Dermis microvascular lymphatic vessel endothelial cell (primary cell): ENCODE results near the gene NF2. TPM values are rescaled to one million over a fixed set of nuclear protein-coding genes. Genes with fewer than 3 reads are reported as not detected.

Experiments
- DNase-seq, 2 donors: peaks; one replicate each; pipeline versions ENCODE4 v3.0.0 to v3.0.0-alpha.2; 2010; ENCODE audit warnings: low read depth in 2 of 2
- total RNA-seq: library from RNA; depleted of rRNA; stranded (reverse); fragments of >200 nt; gene quantifications from 2 replicates; pipeline ENCODE4 v1.2.1, GENCODE V29; 2014

Gene NF2
- total RNA-seq, 1 donor from 2014 or later, result 43.8 TPM

DNA sequence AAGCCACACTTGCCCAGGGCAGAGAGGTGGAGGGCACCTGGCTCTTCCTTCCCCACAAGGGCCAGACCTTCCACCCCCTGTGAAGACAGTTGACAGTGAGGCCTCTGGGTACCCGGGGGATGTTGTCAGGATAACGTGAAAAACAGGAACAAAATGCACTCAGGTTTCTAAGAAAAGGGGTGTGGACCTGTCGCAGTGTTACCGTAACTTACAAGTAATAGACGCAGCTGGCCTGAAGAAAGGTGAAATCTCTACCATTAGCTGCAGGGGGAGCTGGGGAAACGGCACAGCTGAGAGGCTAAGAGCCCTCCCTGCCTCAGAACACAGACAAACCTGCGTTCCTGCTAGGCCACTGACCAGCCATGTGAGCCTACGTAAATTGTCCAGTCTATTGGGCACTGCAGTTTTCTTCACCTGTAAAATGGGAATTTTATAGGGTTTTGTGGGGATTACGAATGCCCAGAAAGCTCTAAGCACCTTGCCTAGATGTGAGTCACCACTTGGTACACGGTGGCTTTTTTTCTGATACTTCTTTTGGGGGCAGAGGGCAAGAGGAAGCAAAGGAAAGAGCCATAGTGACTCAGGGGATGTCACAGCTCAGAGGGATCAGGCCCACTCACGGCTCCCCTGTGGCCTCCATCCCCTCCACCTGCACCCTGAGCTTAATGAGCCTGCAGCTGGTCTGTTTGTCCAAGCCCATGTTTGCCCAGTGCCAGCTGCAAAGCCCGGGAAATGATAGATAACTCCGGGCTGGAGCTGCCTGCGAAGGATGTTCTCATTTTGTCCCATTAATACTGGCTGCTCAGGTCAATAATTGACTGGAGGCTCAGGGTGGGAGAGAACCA, 97.9 kb downstream of the NF2 start:
- peak in 1 of 2 donors; percentile 18 for DNase-seq

DNA sequence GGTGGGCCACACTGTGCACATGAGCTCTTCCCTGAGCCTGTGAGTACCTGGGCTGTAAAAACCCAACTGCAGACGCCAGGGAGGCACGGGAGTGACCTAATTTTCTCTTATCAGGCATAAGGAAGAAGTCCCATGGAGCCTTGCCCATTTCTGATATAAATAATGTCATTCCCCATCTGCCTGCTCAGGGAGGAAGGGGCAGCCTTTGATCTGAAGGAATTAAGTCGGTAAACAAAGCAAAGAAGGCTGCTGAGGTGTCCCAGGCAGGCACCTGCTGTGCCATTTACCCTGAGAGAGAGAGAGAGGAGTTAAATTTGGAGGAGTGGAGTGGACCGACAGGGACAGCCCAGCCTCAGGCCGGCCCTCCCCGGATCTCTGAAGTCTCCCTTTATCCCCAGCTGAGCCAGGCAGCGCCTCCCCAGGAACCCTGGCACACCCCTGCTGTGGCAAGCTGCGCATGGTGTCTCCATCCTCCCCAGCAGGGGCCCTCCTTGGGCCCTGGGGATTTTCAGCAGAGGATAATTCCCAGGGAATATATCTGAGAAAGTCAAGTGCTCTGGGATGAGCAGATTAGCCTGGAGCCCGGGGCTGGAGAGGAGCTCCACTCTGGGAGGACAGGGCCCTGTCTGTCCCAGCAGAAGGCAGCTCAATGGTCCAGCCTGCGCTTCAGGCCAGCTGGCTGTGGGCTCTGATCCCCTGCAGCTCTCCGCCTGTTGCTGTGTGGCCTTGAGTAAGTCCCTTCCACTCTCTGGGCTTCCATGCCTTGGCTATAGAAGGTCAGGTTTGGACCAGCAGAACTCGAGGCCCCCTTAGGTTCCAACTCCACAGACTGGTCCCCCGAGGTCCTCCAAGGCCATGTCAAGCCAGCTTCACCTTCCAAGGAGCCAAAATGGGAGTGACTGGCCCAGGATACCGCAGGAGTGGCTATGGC, 98.8 kb downstream of the NF2 start:
- no peak for DNase-seq

DNA sequence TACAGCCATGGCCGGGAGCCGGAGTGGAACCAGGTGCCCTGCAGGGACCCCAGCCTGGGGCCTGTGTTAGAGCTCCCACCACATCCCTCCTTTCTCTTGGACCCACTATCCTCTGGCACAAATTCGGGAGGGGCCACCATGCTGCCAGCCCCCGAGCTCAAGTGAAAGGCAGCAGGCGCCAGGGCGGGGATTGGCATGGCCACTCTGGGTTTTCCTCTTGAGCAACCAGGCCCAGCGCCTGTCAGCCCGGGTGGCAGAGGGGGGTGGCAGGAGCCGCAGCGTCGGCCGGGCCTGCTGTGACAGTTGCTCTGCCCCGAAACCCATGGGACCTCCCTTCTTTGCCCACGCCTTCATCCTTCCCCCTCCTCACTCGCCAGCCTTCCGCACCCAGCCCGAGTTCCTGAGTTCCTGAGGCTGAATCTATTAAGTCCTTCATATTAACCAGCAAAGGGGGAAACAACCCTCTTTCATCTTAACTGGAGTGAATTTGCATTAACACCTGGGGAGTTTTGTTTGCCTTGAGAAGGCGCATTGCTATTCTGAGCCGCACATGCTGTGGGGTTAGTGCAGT, 99.6 kb downstream of the NF2 start:
- DNase-seq, result no peak

DNA sequence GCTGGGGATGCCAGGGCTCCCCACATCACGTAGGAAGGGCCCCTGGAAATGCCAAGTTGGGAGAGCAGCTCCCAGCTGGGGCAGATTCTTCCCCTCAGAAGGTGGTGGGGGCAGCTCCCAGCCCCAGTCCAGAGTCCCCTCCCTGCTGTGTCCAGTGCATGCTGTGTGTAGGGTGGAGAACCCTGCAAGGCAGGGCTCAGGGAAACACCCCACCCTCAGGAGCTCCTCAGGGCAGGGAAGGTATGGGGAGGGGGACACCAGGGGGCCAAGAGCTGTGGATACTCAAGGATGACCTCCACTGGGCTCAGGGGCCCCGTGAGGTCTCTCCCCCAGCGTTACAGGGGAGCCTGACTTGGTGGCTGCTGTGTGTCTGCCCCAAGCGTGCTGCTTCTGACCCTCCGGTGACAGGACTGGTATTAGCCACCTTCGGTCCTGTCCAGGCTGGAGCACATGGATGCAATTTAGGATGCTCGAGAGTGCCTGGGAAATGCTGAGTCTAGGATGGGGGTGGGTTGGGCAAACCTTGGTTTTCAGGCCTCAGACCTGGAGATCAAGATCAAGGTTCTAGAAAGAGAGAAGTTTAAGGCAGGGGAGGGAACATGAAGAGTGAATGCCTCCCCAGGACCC, 100.2 kb downstream of the NF2 start:
- DNase-seq, result no peak

DNA sequence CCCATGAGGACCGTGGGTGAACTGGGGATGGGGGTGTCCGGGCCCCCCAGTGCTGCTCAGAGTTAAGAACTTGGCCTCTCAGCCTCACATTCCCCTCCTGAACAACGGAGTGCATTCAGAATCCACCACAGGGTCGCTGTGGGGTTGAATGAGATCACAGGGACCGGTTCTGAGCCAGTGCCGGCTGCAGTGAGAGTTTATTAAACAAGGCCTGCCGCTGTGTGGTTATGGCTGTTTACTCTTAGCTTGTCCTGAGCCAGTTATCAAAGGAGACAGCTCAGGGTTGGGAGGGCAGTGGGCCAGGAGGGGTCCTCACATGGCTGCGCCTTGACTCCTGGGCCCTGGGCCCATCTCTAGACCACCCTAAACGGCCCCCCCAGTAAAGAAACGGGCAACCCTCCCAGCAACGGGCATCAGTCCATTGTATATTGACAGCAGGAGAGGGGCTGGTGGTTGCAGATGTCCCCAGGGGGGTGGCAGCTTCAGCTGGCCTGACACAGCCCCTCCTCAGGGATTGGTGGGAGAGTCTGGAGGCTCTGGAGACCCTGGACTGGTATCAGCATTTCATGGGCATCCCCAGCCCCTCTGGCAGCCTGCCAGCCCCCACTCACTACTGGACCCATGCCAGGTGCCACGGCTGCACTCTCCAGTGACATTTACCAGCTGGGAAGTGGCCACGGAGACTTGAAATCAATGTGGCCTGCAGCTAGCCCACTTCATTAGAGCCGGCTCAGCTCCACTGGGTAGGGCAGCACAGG, 101.3 kb downstream of the NF2 start:
- no peak for DNase-seq

DNA sequence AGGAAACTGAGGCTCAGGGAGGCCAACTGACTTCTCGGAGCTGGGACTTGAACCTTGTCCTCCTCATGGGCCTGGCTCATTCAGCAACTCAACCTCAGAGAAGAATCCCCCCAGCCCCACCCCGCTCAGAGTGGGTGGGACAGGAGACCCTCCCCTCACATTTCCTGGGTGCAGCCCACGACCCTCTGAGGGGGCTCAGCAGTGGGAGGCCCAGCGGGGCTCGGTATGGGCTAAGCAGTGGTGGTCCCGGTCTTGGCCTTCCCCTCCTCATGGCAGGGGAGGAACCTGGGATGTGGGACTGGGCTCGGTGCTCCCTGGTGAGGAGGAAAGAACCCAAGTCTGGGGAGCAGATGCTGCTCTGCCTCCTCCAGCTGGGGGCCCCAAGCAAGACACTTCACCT, 102.2 kb downstream of the NF2 start:
- no peak for DNase-seq

DNA sequence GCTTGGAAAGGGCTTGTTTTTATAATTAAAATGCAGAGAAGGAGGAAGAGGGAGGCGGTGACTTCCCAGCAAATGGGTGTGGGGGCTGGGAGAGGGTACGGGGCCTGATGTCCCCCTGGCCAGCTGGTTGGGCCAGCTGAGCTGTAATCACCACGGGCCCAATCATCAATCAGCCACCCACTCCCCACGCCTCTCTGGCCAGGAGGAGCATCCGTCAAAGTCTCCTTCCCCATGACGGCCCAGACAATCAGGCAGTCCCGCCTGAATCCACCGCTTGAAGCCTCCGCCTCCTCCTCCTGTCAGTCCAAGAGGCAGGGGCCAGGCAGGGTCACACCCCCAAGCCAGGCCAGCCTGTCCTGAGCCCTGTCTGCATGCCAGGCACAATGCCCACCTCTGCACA, 103.1 kb downstream of the NF2 start:
- no peak for DNase-seq

DNA sequence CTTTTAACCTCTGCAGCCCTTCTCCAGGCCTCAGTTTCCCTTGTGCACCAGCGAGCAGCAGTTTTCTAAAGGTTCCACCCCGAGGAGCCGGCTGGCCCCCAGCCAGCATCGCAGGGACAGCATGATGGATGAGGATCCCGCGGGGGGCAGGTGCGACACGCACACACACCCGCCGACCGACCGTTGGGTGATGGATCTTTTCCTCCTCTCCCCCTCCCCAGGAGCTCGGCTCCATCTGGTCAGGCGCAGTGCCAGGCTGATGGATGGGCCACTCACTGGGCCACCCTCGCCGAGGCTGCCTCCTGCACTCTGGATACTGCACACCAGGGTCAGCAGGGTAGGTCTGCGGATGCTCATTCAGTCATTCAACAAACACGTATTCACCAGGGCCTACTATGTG, 103.6 kb downstream of the NF2 start:
- DNase-seq, result no peak

DNA sequence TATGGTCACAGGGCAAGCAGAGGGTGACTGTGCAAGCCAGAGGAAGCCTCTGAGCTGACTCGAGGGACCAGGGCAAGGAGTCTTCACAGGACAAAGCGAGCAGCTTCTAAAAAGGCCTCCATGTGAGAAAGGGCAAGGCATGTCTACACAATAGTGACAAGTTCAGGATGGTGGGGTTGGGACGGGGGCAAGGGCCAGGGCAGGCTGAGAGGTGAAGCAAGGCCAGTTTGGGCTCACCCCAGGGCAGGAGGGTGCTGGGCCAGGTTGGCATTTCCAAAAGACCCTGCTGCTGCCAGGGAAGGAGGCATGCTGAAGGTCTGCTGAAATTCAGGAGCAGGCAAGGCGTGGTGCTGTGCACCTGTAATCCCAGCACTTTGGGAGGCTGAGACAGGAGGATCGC, 104.0 kb downstream of the NF2 start:
- no peak for DNase-seq

DNA sequence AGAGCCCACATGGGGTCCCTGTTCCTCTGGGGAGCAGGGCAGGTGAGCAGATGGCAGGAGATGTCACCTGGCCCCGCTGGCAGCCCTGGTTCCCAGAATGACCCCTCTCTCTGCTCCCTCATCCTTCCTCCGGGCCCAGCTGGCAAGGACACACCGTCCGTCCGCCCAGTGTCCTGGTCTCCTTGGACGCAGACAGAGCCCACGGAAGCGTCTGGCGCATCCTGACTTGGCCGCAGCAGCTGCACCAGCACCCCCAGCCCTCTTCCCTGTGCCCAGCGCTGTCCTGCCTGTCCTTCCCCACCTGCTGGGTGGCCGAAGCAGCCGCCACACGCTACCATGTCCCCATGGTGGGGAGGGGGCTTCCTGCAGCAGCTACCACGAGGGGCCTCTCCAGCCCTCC, 106.8 kb downstream of the NF2 start:
- DNase-seq, result no peak

DNA sequence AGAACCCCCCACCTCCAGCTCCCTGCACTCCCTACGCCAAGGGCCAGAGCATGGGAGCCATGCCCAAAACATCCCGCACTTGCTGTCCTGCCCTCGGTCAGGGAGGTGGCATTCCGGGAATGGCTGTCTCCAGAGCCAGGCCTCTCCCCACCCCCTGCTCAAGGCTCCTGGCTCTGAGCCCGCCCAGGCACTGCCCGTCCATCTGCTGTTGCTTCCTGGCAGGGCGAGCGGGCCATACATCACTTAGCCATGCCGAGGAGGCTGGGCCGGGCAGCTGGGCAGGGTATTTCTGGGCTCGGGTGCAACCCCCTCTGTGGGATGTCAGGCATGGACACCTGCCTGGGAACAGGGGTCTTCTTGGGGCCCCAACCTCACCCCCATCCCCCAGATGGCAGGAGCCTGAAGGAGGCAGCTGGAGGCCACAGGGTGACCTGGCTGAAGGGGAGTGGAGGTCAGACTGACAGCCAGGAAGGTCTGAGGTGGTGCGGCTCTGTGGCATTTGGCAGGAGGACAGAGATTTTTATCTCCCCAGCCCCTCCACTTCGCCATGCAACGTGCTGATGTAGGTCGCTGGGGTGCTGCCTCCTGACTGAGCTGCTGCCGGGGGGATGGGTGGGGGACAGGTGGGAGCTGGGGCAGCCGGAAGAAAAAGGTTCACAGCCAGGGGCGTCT, 107.6 kb downstream of the NF2 start:
- peak in 1 of 2 donors; percentile 12 for DNase-seq

DNA sequence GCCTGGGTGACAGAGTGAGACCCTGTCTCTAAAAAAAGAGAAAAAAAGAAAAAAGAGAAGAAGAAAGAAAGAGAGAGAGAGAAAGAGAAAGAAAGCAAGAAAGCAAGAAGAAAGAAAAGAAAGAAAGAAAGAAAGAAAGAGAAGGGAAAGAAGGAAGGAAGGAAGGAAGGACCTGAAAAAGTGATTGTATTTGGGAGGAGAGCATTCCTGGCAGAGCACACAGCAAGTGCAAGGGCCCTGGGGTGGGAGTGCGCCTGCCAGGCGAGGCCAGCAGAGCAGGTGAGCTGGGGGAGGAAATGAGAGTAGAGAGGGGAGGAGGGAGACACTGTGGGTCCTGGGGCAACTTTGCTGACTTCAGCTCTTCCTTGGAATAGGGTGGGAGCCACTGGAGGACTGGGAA, 108.7 kb downstream of the NF2 start:
- no peak for DNase-seq

DNA sequence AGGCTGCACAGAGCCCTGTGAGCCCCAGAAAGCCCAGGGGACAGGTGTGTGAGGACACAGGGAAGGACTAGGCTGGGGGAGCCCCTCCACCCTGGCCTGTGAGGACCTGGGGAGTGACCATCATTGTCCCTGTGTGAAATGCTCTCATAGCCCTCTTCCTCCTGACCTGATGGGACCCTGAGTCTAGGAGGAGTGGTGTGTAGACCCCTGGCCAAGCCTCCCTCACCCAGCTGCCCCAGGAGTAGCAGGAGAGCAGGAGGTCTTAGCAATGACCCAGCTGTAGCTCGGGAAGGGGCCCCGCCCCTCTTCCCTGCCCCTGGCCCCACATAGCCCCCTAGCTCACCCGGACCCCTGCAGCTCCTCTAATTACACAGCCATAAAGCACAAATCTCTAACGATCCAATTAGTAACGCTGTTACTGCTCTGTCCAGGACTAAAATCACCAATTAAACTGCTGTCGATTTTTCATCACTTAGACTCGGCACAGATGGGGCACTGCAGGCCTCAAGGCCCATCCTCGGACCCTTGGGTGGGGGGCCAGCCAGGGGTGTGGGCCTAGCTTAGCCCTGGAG, 109.8 kb downstream of the NF2 start:
- no peak for DNase-seq

DNA sequence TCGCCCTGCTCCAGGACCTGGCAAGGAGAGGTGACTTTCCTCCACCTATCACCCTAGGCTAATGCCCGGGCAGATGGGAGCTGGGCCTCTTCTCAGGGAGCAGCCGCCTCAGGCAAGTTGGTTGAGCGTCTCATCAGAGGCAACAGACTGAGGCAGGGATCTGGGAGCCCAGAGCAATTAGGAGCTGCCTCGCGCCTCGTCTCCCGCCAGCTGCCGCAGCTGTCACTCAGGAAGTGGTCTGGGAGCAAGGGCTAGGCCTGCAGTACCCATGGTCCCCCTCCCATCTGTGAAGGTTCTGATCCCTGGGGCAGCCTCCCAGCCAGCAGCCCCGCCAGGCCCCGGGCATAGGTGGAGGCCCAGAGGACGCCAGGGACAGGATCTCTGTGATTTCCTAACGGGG, 111.8 kb downstream of the NF2 start:
- DNase-seq, result no peak

DNA sequence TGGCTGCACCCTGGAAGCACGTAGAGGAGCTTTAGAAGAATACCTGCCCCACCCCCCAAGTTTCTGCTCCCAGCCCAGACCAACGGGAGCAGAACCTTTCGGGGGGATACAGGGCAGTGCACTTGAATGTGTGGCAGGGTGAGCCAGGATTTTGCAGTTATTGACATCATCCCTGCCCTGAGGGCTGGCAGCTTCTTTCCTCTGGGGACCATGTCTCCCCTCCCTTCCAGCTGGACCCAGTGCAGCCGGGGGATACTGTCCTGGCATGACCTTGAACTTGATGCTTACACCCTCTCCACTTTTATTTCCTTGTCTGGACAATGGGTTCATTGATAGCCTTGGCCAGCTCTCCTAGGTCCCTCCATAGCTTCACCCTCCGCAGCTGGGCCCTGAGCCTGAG, 112.3 kb downstream of the NF2 start:
- no peak for DNase-seq

DNA sequence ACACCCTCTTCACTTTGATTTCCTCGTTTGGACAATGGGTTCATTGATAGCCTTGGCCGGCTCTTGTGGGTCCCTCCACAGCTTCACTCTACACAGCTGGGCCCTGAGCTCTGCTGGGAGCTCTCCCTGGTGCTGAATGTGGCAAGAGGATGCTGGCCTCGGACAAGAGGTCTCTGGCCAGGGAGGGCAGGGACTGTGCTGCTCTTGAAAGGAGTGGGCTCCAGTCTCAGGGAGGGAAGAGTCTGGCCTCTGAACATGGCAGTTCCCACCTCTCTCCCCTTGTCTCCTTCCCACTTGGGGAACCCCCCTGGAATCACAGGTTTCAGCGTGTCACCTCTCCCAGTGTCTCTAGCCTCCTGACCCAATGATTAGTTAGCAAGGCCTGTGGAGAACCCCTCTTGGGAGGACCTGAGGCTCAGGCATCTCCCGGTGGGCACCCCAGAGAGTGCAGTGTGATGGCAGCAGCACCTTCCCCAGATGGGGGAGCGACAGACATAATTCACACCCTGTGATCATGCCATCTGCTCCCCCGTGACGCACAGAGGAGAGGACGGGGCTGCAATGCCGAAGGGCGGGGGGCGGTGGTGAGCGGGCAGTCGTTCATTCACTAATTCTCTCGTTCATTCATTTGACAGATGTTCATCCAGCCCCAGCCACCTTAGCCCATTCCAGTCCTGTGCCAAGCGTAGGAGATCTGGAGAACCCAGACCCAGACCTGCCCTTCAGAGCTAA, 113.5 kb downstream of the NF2 start:
- peak; percentile 69 to 78 for DNase-seq

DNA sequence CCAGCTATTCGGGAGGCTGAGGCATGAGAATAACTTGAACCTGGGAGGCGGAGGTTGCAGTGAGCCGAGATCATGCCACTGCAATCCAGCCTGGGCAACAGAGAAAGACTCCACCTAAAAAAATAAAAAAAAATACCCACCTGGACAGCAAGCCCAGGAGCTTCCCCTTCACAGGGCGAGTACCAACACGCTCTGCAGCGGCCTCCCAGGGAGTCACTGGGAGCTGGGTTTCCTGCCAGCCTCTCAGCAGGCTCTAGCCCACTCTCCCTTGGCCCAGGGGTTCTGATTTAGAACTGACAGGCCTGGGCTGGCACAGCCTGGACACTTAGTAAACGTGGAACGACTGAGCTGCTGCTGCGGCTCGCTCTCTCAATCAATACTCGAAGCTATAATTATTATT, 114.4 kb downstream of the NF2 start:
- no peak for DNase-seq

DNA sequence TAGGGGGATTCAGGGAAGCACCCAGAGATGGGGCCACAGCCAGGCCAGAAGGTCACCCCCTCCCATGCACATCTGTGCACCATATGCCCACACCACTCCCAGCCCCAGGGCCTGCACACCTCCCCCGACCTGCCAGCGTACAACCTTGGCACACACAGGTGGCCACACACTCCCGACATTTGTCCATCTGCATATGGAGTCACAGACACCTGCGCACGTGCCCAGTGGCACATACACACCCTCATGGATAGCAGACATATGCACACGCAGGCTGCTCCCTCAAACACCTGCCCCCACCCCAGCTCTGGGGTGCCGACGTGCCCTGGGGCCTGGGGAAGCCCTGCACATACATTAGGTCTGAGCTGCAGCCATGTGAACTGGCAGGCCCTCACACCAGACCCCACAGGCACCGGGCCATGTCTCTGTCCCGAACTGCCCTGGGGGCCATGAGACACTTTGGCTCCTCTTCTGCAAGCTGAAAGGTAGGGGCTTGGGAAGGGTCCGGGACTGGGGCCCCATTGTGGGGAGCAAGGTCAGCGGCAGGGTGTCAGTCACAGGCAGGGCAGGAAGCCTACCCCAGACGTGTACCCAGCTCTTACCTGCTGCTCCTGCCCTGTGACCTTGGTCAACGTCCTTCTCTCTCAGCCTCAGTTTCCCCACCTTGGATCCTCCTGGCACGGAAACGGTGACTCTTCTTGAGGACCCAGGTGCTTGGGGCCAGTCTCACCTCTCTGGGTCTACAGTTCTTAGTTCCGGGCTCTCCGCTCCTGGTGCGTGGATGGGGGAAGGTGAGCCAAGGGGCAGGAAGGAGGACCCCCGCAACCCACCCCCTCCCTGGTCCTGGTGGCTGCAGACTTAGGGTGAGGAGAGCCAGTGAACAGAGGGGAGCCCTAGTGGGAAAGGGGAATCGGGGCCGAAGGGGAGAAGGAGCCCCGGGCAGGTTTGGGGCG, 115.8 kb downstream of the NF2 start:
- no peak for DNase-seq
